Omental fat pad (tissue), 4 donors: ENCODE results near the gene SEMA3A. TPM values are rescaled to one million over a fixed set of nuclear protein-coding genes. Genes with fewer than 3 reads are reported as not detected.
"Not testable (repeated sequence)": the region's sequence is repeated elsewhere in the genome, so short reads cannot be mapped to it uniquely, and the experiment has no call there.

Experiments
- ATAC-seq: fragments of 150-250 bp; one replicate; pipeline ENCODE4 v1.9.1; 2016; ENCODE audit warnings: mild to moderate bottlenecking, moderate library complexity; ENCODE audit not compliant: low FRiP score
- DNase-seq: peaks from one replicate; pipeline ENCODE4 v3.0.0-alpha.2; 2019; ENCODE audit warnings: low spot score
- total RNA-seq, 4 donors: library from RNA; depleted of rRNA; stranded (reverse); fragments of >200 nt; gene quantifications; one replicate each; pipeline ENCODE4 v1.1.0, GENCODE V29; 2016
- TF ChIP-seq, protein P1 (sequence below), 3 donors: fragments of 450-650 bp; IDR thresholded peaks; one replicate each; pipeline ENCODE4 v1.5.1; 2016 to 2017; ENCODE audit warnings: antibody characterized with exemption in 3 of 3, mild to moderate bottlenecking in 3 of 3, moderate library complexity in 2 of 3

The SEMA3A gene
- total RNA-seq, 4 donors from 2014 or later, result 4.3 to 11.4 (median 7.4) TPM

DNA sequence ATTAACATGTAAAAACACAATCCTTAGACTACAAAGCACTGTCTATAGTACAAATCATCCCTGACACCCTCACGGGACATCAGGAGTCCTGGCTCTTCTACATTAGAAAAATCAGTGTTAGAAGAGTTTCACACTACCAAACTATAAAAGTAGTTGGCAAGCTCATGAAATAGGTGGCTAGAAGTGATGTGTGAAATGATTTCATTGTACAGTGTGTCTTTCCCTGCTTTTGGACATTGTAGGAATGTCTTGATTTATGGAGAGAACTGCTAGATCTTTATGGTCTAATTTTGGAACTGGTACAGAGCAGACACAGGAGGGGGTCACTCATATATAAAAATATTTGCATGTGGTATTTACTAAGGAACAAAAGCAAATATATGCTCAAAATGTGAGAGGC, 33.2 kb downstream of the SEMA3A start:
- TF ChIP-seq, protein P1, sequence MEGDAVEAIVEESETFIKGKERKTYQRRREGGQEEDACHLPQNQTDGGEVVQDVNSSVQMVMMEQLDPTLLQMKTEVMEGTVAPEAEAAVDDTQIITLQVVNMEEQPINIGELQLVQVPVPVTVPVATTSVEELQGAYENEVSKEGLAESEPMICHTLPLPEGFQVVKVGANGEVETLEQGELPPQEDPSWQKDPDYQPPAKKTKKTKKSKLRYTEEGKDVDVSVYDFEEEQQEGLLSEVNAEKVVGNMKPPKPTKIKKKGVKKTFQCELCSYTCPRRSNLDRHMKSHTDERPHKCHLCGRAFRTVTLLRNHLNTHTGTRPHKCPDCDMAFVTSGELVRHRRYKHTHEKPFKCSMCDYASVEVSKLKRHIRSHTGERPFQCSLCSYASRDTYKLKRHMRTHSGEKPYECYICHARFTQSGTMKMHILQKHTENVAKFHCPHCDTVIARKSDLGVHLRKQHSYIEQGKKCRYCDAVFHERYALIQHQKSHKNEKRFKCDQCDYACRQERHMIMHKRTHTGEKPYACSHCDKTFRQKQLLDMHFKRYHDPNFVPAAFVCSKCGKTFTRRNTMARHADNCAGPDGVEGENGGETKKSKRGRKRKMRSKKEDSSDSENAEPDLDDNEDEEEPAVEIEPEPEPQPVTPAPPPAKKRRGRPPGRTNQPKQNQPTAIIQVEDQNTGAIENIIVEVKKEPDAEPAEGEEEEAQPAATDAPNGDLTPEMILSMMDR (IDR thresholded peaks at IDR 0.05), result no peak
- DNase-seq, result no peak
- ATAC-seq, result no peak

DNA sequence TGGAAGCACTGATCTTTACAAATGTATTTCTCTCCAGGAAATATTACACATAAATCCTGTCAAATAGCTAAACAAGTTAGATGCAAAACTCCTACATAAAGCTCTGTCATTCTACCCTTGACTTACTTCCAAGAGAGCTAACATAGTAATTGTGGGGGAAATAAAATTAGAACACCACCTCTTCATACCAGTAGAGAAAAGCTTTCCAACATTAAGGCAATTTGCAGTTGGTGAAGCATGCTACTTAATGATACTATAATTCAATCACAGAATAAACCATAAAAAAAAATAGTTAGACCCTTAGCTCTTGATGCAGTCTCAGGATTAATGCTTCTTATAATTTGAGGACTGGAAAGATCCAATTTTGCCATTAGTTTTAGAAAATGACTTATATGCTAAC, 35.2 kb downstream of the SEMA3A start:
- ATAC-seq (no peak), DNase-seq (no peak)
- TF ChIP-seq, protein P1 (IDR thresholded peaks at IDR 0.05), result no peak

DNA sequence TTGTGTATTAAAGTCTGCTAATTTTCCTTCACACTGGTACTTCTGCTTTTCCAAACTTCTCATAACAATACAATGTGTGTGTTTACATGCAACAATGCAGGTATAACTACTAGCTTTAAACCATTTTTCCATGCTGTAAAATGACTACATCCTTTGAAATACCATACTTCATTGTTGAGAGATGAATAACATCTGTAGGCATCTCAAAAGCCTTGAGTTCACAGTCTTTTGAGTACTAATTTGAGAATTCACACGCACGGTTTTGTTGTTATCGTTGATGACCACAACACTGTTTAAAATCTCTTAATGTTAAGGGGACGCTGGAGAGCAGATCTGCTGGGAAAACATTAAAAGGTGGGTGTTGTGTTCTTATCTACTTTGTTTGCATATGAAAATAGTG, 37.4 kb downstream of the SEMA3A start:
- TF ChIP-seq, protein P1 (IDR thresholded peaks at IDR 0.05), result no peak
- ATAC-seq (no peak), DNase-seq (no peak)

DNA sequence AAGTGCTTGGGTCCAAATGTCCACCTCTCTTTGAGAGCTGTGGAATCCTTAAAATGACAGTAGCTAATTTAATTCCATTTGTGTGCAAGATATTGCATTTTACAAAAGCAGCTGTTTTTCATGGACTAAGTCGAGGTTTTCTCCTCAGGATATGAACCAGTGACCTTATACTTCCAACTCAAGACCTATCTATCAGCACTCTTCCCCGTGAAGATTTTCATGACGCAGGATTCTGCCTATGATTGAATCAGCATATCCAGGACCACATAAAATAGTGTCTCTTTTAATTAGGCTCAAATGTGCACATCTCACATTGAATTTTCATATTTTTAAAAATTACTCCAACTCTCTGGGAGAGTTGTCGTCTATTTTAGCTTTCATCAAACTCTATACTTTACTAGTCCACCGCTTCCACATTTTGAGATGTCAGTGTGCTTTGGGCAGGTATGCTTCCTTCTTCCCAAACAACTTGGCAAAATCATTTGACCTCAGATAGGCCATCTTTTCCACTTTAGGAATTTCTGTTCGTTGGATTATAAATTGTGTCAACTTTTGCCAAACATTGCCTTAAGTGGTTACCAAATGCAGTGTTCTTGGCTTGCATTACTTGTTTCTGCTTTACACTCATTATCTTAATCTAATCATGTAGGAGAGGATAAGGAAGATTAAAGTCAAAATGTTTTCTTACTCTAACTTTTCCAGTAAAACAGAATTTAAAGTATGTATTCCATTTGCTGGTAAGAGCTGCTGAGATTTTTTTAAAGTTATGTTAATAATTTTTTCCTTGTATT, 39.4 kb downstream of the SEMA3A start:
- ATAC-seq (peak; percentile 23), DNase-seq (no peak)
- TF ChIP-seq, protein P1 (IDR thresholded peaks at IDR 0.05), result no peak

DNA sequence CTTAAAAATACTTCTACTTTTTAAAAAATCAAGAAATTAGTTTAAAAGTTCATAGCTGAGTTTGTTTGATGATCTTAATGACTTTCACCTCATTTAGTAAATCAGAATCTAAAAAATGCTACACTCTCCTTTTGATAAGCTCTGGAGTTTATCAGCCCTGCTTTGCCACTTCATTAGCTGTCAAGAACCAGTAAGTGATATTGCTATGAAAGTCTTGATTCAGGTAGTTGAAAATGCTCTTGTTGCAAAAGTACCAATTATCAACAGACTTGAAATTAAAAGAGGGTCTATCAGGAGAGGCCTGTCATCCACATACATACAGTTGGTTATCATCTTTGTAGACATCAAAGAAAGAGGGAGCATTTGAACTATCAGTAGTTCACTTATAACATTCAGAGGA, 41.6 kb downstream of the SEMA3A start:
- DNase-seq (no peak), ATAC-seq (no peak)
- TF ChIP-seq, protein P1 (IDR thresholded peaks at IDR 0.05), result no peak

DNA sequence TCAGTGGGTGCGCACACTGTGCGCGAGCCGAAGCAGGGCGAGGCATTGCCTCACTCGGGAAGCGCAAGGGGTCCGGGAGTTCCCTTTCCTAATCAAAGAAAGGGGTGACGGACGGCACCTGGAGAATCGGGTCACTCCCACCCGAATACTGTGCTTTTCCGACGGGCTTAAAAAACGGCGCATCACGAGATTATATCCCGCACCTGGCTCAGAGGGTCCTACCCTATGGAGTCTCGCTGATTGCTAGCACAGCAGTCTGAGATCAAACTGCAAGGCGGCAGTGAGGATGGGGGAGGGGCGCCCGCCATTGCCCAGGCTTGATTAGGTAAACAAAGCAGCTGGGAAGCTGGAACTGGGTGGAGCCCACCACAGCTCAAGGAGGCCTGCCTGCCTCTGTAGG, 44.2 kb downstream of the SEMA3A start:
- ATAC-seq, DNase-seq: not testable (repeated sequence)

DNA sequence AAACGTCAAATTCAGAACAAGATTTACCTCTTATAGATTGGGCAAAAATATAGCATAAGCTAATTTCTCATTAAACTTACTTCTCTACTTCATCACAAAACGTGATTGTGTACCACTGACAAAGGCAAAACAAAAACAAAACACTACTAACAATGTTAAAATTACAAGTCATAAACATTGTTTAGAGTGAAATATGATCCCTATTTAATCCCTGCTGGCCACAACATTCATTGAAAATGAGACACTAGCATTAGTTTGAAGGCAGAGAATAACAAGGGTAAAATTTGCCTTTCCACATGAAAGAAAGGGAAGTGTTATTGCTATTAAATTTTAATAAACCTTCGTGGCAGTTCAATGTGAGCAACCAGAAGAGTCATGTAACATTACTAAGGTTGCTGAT, 45.0 kb downstream of the SEMA3A start:
- DNase-seq (no peak), ATAC-seq (no peak)
- TF ChIP-seq, protein P1 (IDR thresholded peaks at IDR 0.05), result no peak
